ENCODE measurements around the gene SYNPO2. TPM values are rescaled to one million over a fixed set of nuclear protein-coding genes. Genes with fewer than 3 reads are reported as not detected.

The SYNPO2 gene
- polyA plus RNA-seq, 1 donor (not counting 4 experiments of a cell fraction or from before 2014, with no cell fraction given) = 0.34 TPM

DNA sequence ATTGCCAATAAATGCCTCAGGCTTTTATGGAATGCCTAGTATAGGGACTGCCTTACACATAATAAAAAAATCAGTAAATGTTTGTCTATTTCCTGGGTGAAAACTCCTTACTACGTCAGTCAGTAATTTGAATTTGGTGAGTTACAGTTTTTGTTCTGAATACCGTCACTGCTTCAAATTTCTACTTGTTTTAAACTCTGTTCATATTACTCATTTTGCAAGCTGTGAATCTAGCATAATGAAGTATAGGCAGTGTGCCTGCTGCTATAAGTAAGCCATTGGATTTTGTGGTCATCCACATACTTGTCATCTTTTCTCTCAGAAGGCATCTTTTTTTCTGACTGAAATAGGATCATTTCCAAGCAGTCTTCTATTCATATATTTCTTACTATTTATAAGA lies 43.1 kb downstream of the SYNPO2 start:
- H3K9me1 ChIP-seq (ENCODE audit: control insufficient read depth, extremely low read depth, insufficient read depth, low read length) = no peaks in the 10 kb centered on the region
- H3K79me2 ChIP-seq (ENCODE audit: control insufficient read depth, insufficient read depth, low read length) = no peaks in the 10 kb centered on the region
- no peak overlapping the region for H3K9ac ChIP-seq (ENCODE audit: control insufficient read depth, extremely low read depth, insufficient read depth, low read length)
- H2AFZ ChIP-seq (ENCODE audit: control insufficient read depth, low read length) = no peak overlapping the region
- no peaks in the 10 kb centered on the region for H3K9me3 ChIP-seq (ENCODE audit: control insufficient read depth, low read depth, low read length)
- dilution Hi-C loops (cut with MboI; ENCODE audit: extremely low pct_ligation_motif_present, low sequenced_read_pairs) = no loop called here
- no peaks in the 10 kb centered on the region for H3K27me3 ChIP-seq (ENCODE audit: control insufficient read depth, extremely low read depth, insufficient read depth, low read length)
- no peaks in the 10 kb centered on the region for H3K4me1 ChIP-seq (ENCODE audit: control insufficient read depth, extremely low read depth, insufficient read depth, low read length)
- H3K4me2 ChIP-seq (ENCODE audit: control insufficient read depth, extremely low read depth, insufficient read depth, low read depth, low read length) = no peak overlapping the region
- no peaks in the 10 kb centered on the region for H4K20me1 ChIP-seq (ENCODE audit: control insufficient read depth, extremely low read depth, insufficient read depth, low read length)
- FAIRE-seq = no peak
- no peak for TF ChIP-seq EZH2 (IDR thresholded peaks at IDR 0.05; ENCODE audit: low read length)
- TF ChIP-seq, protein P1, sequence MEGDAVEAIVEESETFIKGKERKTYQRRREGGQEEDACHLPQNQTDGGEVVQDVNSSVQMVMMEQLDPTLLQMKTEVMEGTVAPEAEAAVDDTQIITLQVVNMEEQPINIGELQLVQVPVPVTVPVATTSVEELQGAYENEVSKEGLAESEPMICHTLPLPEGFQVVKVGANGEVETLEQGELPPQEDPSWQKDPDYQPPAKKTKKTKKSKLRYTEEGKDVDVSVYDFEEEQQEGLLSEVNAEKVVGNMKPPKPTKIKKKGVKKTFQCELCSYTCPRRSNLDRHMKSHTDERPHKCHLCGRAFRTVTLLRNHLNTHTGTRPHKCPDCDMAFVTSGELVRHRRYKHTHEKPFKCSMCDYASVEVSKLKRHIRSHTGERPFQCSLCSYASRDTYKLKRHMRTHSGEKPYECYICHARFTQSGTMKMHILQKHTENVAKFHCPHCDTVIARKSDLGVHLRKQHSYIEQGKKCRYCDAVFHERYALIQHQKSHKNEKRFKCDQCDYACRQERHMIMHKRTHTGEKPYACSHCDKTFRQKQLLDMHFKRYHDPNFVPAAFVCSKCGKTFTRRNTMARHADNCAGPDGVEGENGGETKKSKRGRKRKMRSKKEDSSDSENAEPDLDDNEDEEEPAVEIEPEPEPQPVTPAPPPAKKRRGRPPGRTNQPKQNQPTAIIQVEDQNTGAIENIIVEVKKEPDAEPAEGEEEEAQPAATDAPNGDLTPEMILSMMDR (optimal IDR thresholded peaks at IDR 0.05 in 1 of 3, IDR thresholded peaks at IDR 0.05 in 1 of 3, conservative IDR thresholded peaks at IDR 0.05 in 1 of 3; ENCODE audit: extremely low read depth in 1 of 3, insufficient read depth in 2 of 3, low read length in 3 of 3) = no peak
- no peak overlapping the region for H3K4me3 ChIP-seq (ENCODE audit: control insufficient read depth in 2 of 3, extremely low read depth in 1 of 3, insufficient read depth in 2 of 3, low read depth in 1 of 3, low read length in 3 of 3)
- DNase-seq (ENCODE audit: low read depth, low spot score) = no peak
- no peaks in the 10 kb centered on the region for H3K36me3 ChIP-seq (ENCODE audit: control insufficient read depth in 2 of 2, extremely low read depth in 1 of 2, insufficient read depth in 2 of 2, low read length in 2 of 2)
- H3K27ac ChIP-seq (ENCODE audit: control insufficient read depth, insufficient read depth, low read length) = no peak overlapping the region

DNA sequence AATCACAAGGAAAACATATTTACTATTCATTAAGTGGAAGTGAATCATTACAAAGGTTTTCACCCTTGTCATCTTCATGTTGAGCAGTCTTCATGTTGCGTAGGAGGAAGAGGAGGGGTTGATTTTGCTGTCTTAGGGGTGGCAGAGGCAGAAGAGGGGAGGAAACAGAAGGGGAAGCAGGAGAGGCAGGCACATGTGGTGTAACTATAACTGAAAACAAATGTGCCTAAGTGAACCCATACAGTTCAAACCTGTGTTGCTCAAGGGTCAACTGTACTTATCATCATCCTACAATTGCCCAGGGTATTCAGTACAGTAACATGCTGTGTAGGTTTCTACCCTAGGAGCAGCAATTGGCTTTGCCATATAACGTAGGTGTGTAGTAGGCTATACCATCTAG lies 47.2 kb downstream of the SYNPO2 start:
- Histone ChIP-seq H3K36me3 (ENCODE audit: control insufficient read depth in 2 of 2, extremely low read depth in 1 of 2, insufficient read depth in 2 of 2, low read length in 2 of 2) (no peaks in the 10 kb centered on the region), H3K27ac (ENCODE audit: control insufficient read depth, insufficient read depth, low read length) (no peak overlapping the region), H3K9me3 (ENCODE audit: control insufficient read depth, low read depth, low read length) (no peaks in the 10 kb centered on the region), H3K4me2 (ENCODE audit: control insufficient read depth, extremely low read depth, insufficient read depth, low read depth, low read length) (no peak overlapping the region), H3K9me1 (ENCODE audit: control insufficient read depth, extremely low read depth, insufficient read depth, low read length) (no peaks in the 10 kb centered on the region), H3K9ac (ENCODE audit: control insufficient read depth, extremely low read depth, insufficient read depth, low read length) (no peak overlapping the region), H2AFZ (ENCODE audit: control insufficient read depth, low read length) (no peak overlapping the region), H4K20me1 (ENCODE audit: control insufficient read depth, extremely low read depth, insufficient read depth, low read length) (no peaks in the 10 kb centered on the region), H3K4me3 (ENCODE audit: control insufficient read depth in 2 of 3, extremely low read depth in 1 of 3, insufficient read depth in 2 of 3, low read depth in 1 of 3, low read length in 3 of 3) (no peak overlapping the region), H3K79me2 (ENCODE audit: control insufficient read depth, insufficient read depth, low read length) (no peaks in the 10 kb centered on the region), H3K4me1 (ENCODE audit: control insufficient read depth, extremely low read depth, insufficient read depth, low read length) (no peaks in the 10 kb centered on the region), H3K27me3 (ENCODE audit: control insufficient read depth, extremely low read depth, insufficient read depth, low read length) (no peaks in the 10 kb centered on the region)
- TF ChIP-seq, protein P1 (optimal IDR thresholded peaks at IDR 0.05 in 1 of 3, IDR thresholded peaks at IDR 0.05 in 1 of 3, conservative IDR thresholded peaks at IDR 0.05 in 1 of 3; ENCODE audit: extremely low read depth in 1 of 3, insufficient read depth in 2 of 3, low read length in 3 of 3) = no peak
- no peak for TF ChIP-seq EZH2 (IDR thresholded peaks at IDR 0.05; ENCODE audit: low read length)
- no peak for DNase-seq (ENCODE audit: low read depth, low spot score)
- FAIRE-seq = no peak
- dilution Hi-C loops (cut with MboI; ENCODE audit: extremely low pct_ligation_motif_present, low sequenced_read_pairs) = no loop called here
